Left ventricle myocardium superior (tissue), 1 donor: ENCODE data around the gene EIF3C. TPM values are rescaled to one million over a fixed set of nuclear protein-coding genes. Genes with fewer than 3 reads are reported as not detected.
A peak's percentile ranks its signal among the peaks of the same experiment; 100 is the strongest.
"Not testable (repeated sequence)": the region's sequence is repeated elsewhere in the genome, so short reads cannot be mapped to it uniquely, and the experiment has no call there.

Source experiments
- ATAC-seq: fragments of 200-7000 bp; cut with Tn5 transposase; one replicate; pipeline ENCODE4 v1.9.1; 2020; ENCODE audit warnings: mild to moderate bottlenecking, moderate library complexity
- DNase-seq: peaks from one replicate; pipeline ENCODE4 v3.0.0-alpha.2; 2020
- intact Hi-C: fragments of 100-400 bp; cut with micrococcal nuclease; formaldehyde crosslinking; loops from one replicate; pipeline ENCODE4 v1.11.0; 2022
- microRNA-seq: library from miRNA; unstranded; fragments of <30 nt; microRNA quantifications from one replicate; pipeline ENCODE4 v1.2.0, GENCODE V29; 2020; ENCODE audit warnings: borderline number of aligned reads
- total RNA-seq: library from RNA; stranded (reverse); fragmentation: NEBNext Ultra II Directional; extraction: Animal tissue kit (Norgen Biotek cat#: 25700); gene quantifications from one replicate; pipeline ENCODE4 v1.2.1, GENCODE V29; 2021
- donor health status: DM: no; HTN: yes; CAD: no; lungs with severe emphysema.

EIF3C gene
- total RNA-seq, 1 donor from 2014 or later, result 433 TPM

DNA sequence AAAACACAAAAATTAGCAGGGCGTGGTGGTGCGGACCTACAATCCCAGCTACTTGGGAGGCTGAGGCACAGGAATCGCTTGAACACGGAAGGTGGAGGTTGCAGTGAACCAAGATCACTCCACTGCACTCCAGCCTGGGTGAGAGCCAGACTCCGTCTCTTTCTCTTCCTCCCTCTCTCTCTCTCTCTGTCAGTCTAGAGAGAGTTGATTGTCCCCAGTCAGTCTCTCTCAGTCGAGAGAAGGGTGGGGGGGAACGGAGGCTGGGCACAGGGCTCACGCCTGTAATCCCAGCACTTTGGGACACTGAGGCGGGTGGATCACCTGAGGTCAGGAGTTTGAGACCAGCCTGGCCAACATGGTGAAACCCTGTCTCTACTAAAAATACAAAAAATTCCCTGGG, 30.0 kb downstream of the EIF3C start:
- peak; percentile 28 for ATAC-seq

DNA sequence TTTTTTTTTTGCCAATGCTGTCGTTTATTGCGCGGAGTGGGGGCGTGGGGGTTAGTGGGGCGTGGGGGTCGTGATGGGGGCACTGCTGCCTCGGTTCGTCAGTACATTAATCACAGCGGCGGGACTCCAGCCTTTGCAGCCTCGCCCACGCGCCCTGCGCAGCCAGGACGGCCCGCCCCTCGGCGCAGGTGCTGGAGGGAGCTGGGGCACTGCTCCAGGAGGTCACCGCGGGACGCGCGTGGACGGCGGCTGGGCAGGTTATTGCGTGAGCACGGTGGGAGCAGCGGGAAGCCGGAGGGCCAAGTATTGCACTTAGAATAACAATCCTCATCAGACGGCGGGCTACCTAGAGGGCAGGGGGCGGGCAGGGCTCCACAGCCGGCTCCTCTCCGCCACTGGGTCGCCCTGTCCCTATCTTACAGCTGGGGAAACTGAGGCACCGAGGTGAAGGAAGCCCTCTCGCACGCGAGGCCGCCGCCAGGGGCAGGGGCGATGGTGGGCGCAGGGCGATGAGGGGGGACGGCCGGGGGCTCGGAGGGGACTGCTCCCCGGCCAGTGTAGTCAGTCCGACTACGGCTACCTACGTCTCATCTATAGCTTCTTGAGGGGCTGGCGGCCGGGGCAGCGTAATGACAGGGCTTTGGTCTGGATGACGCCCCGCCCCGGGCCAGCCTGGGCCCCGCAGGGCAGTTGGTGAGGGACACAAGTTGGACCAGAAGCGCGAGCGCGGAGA, 35.5 kb downstream of the EIF3C start:
- DNase-seq, intact Hi-C loops, ATAC-seq: not testable (repeated sequence)

More for the DNA sequence above, 30.0 kb downstream of the EIF3C start:
- intact Hi-C loops, DNase-seq: not testable (repeated sequence)

DNA sequence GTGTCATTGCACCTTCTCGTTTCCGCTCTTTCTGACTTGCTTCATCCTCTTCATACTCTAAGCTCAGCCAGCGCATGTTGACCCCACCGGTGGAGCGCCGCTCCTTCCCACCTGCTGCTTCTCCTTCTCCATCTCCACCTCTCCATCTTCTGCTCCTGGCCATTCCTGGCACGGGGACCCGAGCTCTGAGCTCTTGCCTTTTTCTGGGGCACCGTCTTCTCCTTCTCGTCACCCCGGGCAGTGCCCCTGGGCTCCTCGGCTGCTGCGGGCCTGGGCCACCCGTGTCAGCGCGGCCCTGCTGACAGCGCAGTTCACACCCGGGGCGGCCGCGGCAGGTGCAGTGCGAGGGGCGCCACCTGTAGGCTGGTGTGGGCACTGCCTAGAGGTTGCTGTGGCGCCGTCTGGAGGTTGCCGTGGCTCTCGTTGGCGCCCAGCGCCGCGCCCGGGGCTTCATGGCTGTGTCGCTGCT, 38.8 kb downstream of the EIF3C start:
- ATAC-seq (peak; percentile 99), DNase-seq (peak; percentile 60)
- intact Hi-C loops, result not testable (repeated sequence)

DNA sequence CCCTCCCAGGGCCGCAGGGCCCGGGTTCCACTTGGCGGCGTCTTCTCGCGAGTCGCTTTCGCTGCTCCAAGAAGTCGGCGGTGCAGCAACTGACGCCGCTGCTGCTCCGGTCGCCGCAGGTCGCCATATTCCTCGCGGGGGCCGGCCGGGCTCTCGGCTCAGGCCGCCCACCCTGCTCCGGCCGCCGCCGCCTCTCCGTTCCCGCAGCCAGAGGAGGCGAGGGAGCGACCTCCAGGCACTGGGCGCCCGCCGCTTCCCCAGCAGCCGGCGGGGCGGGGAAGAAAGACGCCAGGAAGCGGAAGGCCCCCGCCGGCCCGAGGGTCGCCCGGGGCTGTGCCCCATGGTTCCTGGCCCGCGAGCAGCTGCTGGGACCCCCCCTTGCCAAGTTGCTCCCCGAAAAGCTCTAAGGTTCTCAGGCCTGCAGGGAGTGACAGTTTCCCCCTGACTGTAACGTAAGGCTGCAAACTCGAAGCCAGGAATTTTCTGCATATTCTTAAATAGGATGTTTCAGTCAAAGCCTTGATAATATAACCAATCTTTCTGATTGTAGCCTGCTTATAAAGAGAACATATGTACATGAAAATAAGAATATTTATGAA, 39.3 kb downstream of the EIF3C start:
- intact Hi-C loops, DNase-seq: not testable (repeated sequence)
- ATAC-seq, result peak; percentile 87

DNA sequence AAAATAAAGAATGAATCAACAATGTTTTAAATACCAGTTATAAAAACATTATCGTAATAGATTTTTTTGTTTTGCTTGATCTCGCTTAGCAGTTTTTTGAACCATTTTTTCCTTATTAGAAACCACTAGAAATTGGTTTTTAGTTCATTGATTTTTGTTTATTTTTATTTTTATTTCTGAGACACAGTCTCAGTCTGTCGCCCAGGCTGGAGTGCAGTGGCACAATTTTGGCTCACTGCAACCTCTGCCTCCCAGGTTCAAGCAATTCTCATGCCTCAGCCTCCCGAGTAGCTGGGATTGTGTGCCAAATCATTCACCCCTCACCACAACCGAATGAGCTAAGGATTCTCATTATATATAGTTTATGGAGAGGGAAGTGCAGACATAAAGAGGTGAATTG, 40.2 kb downstream of the EIF3C start, which contains the start of gene NPIPB9:
Gene NPIPB9, plus strand, starts transcription at position 301 of the 400 bp plus-strand sequence.
- intact Hi-C loops, ATAC-seq, DNase-seq: not testable (repeated sequence)

DNA sequence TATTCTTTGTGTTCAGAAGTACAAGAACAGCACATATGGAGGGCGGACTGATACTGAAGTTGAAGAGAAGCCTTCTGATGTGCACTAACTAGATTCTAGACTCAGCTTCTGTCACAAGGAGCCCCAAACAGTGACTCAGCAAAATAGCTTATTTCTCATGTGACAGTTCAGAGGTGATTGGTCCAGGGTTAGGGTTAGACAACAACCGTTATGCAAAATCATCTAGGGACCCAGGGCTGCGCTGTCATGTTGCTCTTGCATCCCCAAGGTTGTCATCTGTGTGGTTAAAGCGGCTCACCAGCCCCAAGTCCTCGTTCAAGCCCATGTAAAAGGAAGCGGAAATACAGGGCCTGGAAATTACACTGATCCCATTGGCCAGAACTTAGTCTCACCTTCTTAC, 70.4 kb downstream of the EIF3C start:
- DNase-seq, intact Hi-C loops, ATAC-seq: not testable (repeated sequence)

DNA sequence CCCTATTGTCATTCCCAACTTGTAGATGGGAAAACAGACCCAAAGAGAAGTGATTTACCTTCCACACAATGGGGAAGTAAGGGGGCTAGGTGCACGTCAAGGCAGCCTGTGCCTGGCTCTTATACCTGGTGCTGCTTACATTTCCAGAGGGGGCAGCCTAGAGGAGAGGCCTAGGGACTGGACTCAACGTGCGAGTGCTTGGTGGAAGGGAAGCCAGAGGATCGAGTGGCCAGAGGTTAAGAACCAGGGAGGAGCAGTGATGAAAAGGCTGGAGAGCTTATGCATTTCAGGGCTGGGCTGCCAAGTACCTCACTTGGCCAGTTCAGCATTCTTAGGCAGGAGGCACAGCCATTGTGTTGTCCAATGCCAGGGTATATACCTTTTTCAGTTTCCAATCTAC, 71.1 kb downstream of the EIF3C start:
- DNase-seq, ATAC-seq, intact Hi-C loops: not testable (repeated sequence)

Small RNAs within 50 kb of the gene (microRNA-seq; reads per million reads assigned to microRNA genes)
- gene MIR6862-2, result not detected

Other genes starting within 250 kb of the EIF3C start
- not detected for gene NPIPB7, start 239.1 kb upstream of the EIF3C start, total RNA-seq
- 13.4 TPM for gene CLN3, start 219.4 kb upstream of the EIF3C start, total RNA-seq
- gene APOBR, start 216.8 kb upstream of the EIF3C start, total RNA-seq, result 0.47 TPM
- gene IL27, start 204.6 kb upstream of the EIF3C start, total RNA-seq, result not detected
- gene NUPR1, start 172.5 kb upstream of the EIF3C start, total RNA-seq, result 37.2 TPM
- gene SGF29, start 157.5 kb upstream of the EIF3C start, total RNA-seq, result 20.4 TPM
- 1.1 TPM for gene SULT1A2, start 114.4 kb upstream of the EIF3C start, total RNA-seq
- gene SULT1A1, start 101.4 kb upstream of the EIF3C start, total RNA-seq, result 15.5 TPM
- not detected for gene NPIPB8, start 73.4 kb upstream of the EIF3C start, total RNA-seq
- gene NPIPB9, start 40.3 kb downstream of the EIF3C start, total RNA-seq, result 0.30 TPM
- gene ATXN2L, start 111.5 kb downstream of the EIF3C start, total RNA-seq, result 55.3 TPM
- 254 TPM for gene TUFM, start 134.9 kb downstream of the EIF3C start, total RNA-seq
- gene SH2B1, start 152.4 kb downstream of the EIF3C start, total RNA-seq, result 46.1 TPM
- 0.45 TPM for gene ATP2A1, start 167.0 kb downstream of the EIF3C start, total RNA-seq
- gene RABEP2, start 213.8 kb downstream of the EIF3C start, total RNA-seq, result 20.5 TPM
- gene CD19, start 220.5 kb downstream of the EIF3C start, total RNA-seq, result not detected
- gene NFATC2IP, start 239.5 kb downstream of the EIF3C start, total RNA-seq, result 20.1 TPM